Measurements from ENCODE around the gene TEX51.

GRCh38 chr2:126863336-126864015 is 35.2 kb upstream of the TEX51 start:
- TF ChIP-seq CTCF (conservative IDR thresholded peaks at IDR 0.05; ENCODE audit: low read length) (no peak), EZH2phosphoT487 (IDR thresholded peaks at IDR 0.05; ENCODE audit: borderline replicate concordance) (no peak)
